NT2/D1 (cell line): ENCODE data around the gene MEAF6.

ENCODE experiments used
- SUZ12 ChIP-seq: IDR thresholded peaks from 2 replicates; pipeline ENCODE4 v1.6.1; 2011; ENCODE audit not compliant: insufficient read length, insufficient read depth; ENCODE audit errors: extremely low read depth
- YY1 ChIP-seq: IDR thresholded peaks from 2 replicates; pipeline ENCODE4 v1.6.1; 2011; ENCODE audit not compliant: insufficient read length, insufficient read depth
- ZNF274 ChIP-seq: IDR thresholded peaks from 2 replicates; pipeline ENCODE4 v1.6.1; 2011; ENCODE audit warnings: mild to moderate bottlenecking, low read depth, low read length

DNA sequence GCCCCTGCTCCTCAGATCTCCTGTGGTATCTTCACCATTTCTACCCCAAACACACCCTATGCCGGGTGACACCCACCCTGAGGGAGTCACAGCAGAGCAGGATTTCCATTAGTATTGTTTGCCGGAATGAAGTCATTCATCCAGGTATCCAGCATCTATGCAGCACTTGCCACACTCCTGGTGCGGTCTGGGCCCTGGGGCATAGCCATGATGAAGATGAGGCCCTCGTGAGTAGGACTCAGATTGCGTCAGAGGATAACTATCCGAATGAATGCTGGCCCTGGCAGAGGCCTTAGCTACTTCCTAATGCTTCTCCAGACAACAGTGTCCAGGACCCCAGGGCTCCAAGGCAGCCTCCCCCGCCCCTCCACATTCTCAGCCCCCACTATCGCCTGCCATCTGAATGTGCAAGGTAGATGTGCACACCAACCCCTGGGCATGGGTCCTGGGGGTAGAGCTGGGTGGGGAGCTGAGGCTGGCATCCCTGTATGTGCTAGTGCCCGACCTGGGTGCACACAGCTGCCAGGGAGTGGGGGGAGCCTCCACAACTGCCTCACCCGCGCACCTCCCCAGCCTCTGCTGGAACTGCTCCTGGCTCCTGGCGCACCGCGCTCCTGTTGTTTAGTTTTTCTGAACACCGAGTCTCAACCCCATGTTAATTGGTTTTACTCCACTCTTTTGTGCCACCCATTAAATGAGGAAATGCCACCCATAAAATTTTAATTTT lies 65.7 kb downstream of the MEAF6 start:
- TF ChIP-seq YY1 (no peak), SUZ12 (no peak), ZNF274 (no peak)
